Right lobe of liver (tissue), 6 donors: ENCODE data around the gene VRK2. TPM values are rescaled to one million over a fixed set of nuclear protein-coding genes. Genes with fewer than 3 reads are reported as not detected.

ENCODE experiments used
- ATAC-seq, 4 donors: fragments of 200-7000 bp; cut with Tn5 transposase; one replicate each; pipeline ENCODE4 v1.9.1; 2020; ENCODE audit warnings: mild to moderate bottlenecking in 4 of 4, moderate library complexity in 4 of 4
- DNase-seq, 3 donors: peaks; one replicate each; pipeline ENCODE4 v3.0.0-alpha.2; 2020
- H3K27ac ChIP-seq, 3 donors: fragments of 200-600 bp; one replicate each; pipeline ENCODE4 v1.8.0; 2022
- H3K27me3 ChIP-seq, 2 donors: fragments of 200-600 bp; one replicate each; pipeline ENCODE4 v1.8.0; 2022
- H3K36me3 ChIP-seq, 4 donors: fragments of 200-600 bp; sonication (generic) in 1 of 4; one replicate each; pipeline versions ENCODE4 v1.5.1 to v1.8.0; 2017 to 2022; ENCODE audit warnings: control low read depth in 1 of 4
- H3K4me1 ChIP-seq, 4 donors: fragments of 200-600 bp; sonication (generic) in 1 of 4; one replicate each; pipeline versions ENCODE4 v1.5.1 to v1.8.0; 2017 to 2022; ENCODE audit warnings: control low read depth in 1 of 4
- H3K4me3 ChIP-seq, 3 donors: fragments of 200-600 bp; one replicate each; pipeline ENCODE4 v1.8.0; 2022
- H3K9me3 ChIP-seq, 4 donors: fragments of 200-600 bp; sonication (generic) in 1 of 4; one replicate each; pipeline versions ENCODE4 v1.5.1 to v1.8.0; 2017 to 2022; ENCODE audit warnings: control low read depth in 1 of 4
- POLR2A ChIP-seq: fragments of 450-650 bp; IDR thresholded peaks from one replicate; pipeline ENCODE4 v1.6.1; 2017; ENCODE audit warnings: antibody characterized with exemption, mild to moderate bottlenecking
- WGBS: methylation state at CpG from one replicate; pipeline ENCODE4 v1.1.6; 2018; ENCODE audit warnings: low coverage, low lambda C conversion rate; ENCODE audit not compliant: insufficient coverage; ENCODE audit errors: missing lambda C conversion rate; 5-methylcytosine and 5-hydroxymethylcytosine counted together
- intact Hi-C, 2 donors: fragments of 100-400 bp; cut with DNase I; formaldehyde crosslinking; loops; one replicate each; pipeline versions ENCODE4 v1.11.2 to v1.14.1; 2022
- total RNA-seq, 6 experiments: library from RNA; depleted of rRNA in 2 of 6; stranded (reverse); fragments of >200 nt in 2 of 6; fragmentation: NEBNext Ultra II Directional in 3 of 6; extraction: Animal tissue kit (Norgen Biotek cat#: 25700) in 3 of 6; gene quantifications; one replicate each; pipeline versions ENCODE4 v1.1.0 to v1.2.4, GENCODE V29; 2016 to 2023
- TF ChIP-seq, protein P1 (sequence below), 4 donors: fragments of 200-600 bp in 3 of 4; fragments of 450-650 bp in 1 of 4; IDR thresholded peaks; one replicate each; pipeline versions ENCODE4 v1.5.1 to v1.8.0; 2016 to 2022; ENCODE audit warnings: antibody characterized with exemption in 4 of 4, mild to moderate bottlenecking in 2 of 4
- donor health status: DM: no; HTN: yes; CAD: no.
- donor health status: DM: no; HTN: no; CAD: no.
- donor health status: DM: no; HTN: no; CAD: no.
- donor health status: DM: no; HTN: yes; CAD: no.
- donor health status: DM: no; HTN: yes; CAD: no.

VRK2 gene
- total RNA-seq, 6 experiments from 2014 or later: 7.7 to 13.0 (median 10.2) TPM

DNA sequence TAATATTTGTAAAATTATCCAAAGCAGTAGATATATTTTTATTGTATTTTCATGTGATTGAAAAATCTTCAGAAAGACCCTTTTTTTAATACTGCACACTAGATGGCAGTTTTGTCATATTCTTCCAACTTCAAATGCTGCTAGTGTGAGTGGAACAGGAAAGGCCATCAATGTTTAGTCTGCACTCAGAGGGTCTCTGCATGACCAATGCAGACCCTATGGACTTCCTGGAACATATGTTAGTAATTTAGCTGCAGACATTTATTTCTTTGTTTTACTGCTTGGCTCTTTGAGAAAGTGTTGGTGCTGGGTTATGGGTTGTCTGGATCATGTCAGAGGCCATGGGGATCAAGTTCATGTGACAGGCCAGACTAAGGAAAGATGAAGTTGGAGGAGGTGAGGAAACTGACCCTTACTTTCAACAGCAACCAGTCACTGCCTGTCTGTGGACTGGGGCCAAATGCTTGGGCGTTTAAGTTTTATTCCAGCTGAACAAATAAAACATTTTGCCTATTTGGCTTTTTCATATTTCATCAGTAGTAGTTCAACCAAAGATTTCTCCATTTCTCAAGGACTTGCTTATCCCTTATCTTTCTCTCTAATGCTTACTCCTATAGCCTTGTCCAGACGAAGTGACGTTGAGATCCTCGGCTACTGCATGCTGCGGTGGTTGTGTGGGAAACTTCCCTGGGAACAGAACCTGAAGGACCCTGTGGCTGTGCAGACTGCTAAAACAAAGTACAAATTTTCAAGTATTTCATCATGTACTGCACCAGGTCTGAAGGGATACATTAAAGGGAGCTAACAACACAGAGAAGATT is 84.8 kb downstream of the VRK2 start:
- no peak overlapping the region for H3K4me3 ChIP-seq
- WGBS: 59% methylated on average over 5 of the region's 5 CpGs
- no peak overlapping the region for H3K27ac ChIP-seq
- no peak for DNase-seq
- intact Hi-C loops: no loop called here
- peaks cover 0 to 11% (median 2%) of the 10 kb centered on the region in 4 donors for H3K36me3 ChIP-seq
- H3K4me1 ChIP-seq: no peaks in the 10 kb centered on the region
- peak; percentile 23 to 43 (median 31) for ATAC-seq
- TF ChIP-seq, protein P1, sequence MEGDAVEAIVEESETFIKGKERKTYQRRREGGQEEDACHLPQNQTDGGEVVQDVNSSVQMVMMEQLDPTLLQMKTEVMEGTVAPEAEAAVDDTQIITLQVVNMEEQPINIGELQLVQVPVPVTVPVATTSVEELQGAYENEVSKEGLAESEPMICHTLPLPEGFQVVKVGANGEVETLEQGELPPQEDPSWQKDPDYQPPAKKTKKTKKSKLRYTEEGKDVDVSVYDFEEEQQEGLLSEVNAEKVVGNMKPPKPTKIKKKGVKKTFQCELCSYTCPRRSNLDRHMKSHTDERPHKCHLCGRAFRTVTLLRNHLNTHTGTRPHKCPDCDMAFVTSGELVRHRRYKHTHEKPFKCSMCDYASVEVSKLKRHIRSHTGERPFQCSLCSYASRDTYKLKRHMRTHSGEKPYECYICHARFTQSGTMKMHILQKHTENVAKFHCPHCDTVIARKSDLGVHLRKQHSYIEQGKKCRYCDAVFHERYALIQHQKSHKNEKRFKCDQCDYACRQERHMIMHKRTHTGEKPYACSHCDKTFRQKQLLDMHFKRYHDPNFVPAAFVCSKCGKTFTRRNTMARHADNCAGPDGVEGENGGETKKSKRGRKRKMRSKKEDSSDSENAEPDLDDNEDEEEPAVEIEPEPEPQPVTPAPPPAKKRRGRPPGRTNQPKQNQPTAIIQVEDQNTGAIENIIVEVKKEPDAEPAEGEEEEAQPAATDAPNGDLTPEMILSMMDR (IDR thresholded peaks at IDR 0.05): peak in 3 of 4 donors; percentile 22 to 44 (median 35)
- TF ChIP-seq POLR2A: no peak
- H3K9me3 ChIP-seq: no peaks in the 10 kb centered on the region
- H3K27me3 ChIP-seq: no peaks in the 10 kb centered on the region

DNA sequence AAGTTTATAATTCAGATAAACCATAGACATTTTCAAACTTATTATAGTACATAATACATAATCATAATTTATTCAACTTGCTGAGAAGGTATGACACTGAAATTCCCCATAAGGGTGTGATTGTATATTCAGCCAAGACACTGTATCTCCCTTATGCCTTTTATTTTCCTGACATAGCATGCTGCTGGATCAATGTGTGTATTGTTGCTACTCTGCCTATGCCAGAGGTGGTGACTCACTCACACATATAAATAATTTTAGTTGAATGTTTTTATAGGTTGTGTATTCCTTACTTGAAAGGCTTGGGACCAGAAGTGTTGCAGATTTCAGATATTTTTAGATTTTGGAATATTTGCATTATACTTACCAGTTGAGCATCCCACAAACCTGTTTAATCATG is 86.8 kb downstream of the VRK2 start:
- no peak overlapping the region for H3K27ac ChIP-seq
- no peak for ATAC-seq
- peaks cover 0 to 11% (median 2%) of the 10 kb centered on the region in 4 donors for H3K36me3 ChIP-seq
- H3K27me3 ChIP-seq: no peaks in the 10 kb centered on the region
- TF ChIP-seq, protein P1 (IDR thresholded peaks at IDR 0.05): no peak
- TF ChIP-seq POLR2A: no peak
- intact Hi-C loops: no loop called here
- no peaks in the 10 kb centered on the region for H3K9me3 ChIP-seq
- H3K4me3 ChIP-seq: no peak overlapping the region
- DNase-seq: no peak
- no peaks in the 10 kb centered on the region for H3K4me1 ChIP-seq

GRCh38 chr2:58135861-58136260 is 89.3 kb downstream of the VRK2 start:
- WGBS: 62% methylated on average over 2 of the region's 2 CpGs
- Histone ChIP-seq H3K27me3 (no peaks in the 10 kb centered on the region), H3K9me3 (no peaks in the 10 kb centered on the region), H3K4me1 (no peaks in the 10 kb centered on the region), H3K27ac (no peak overlapping the region), H3K4me3 (no peak overlapping the region), H3K36me3 (peaks cover 0 to 11% (median 2%) of the 10 kb centered on the region in 4 donors)
- ATAC-seq (no peak), DNase-seq (no peak)
- intact Hi-C loops: no loop called here
- TF ChIP-seq POLR2A: no peak
- TF ChIP-seq, protein P1 (IDR thresholded peaks at IDR 0.05): no peak

GRCh38 chr2:58137221-58137620 is 90.6 kb downstream of the VRK2 start:
- DNase-seq (no peak), ATAC-seq (no peak)
- intact Hi-C loops: no loop called here
- H3K27me3 ChIP-seq: no peaks in the 10 kb centered on the region
- H3K27ac ChIP-seq: no peak overlapping the region
- TF ChIP-seq, protein P1 (IDR thresholded peaks at IDR 0.05): no peak
- no peak for TF ChIP-seq POLR2A
- no peaks in the 10 kb centered on the region for H3K9me3 ChIP-seq
- H3K36me3 ChIP-seq: peaks cover 0 to 6% (median 0%) of the 10 kb centered on the region in 4 donors
- no peak overlapping the region for H3K4me3 ChIP-seq
- no peaks in the 10 kb centered on the region for H3K4me1 ChIP-seq
